Stomach (tissue), 9 donors: ENCODE data around the gene CHCHD6. TPM values are rescaled to one million over a fixed set of nuclear protein-coding genes. Genes with fewer than 3 reads are reported as not detected.

Experiments
- DNase-seq, 2 donors: peaks; one replicate each; pipeline versions ENCODE4 v3.0.0 to v3.0.0-alpha.2; 2013 to 2019
- H3K27ac ChIP-seq, 5 donors: fragments of 200-600 bp in 4 of 5; sonication (generic) in 4 of 5; one replicate each; pipeline ENCODE4 v1.5.1; 2013 to 2019; ENCODE audit warnings: mild to moderate bottlenecking in 1 of 5, moderate library complexity in 1 of 5
- H3K27me3 ChIP-seq, 3 donors: fragments of 200-600 bp; sonication (generic); one replicate each; pipeline ENCODE4 v1.5.1; 2017 to 2019; ENCODE audit warnings: mixed run types in 1 of 3
- H3K36me3 ChIP-seq, 4 donors: fragments of 200-600 bp; sonication (generic); 1 replicate in 3 of 4; 2 replicates in 1 of 4; pipeline ENCODE4 v1.5.1; 2016 to 2019
- H3K4me1 ChIP-seq, 4 donors: fragments of 200-600 bp; sonication (generic); one replicate each; pipeline ENCODE4 v1.5.1; 2016 to 2019
- H3K4me3 ChIP-seq, 4 donors: fragments of 200-600 bp; sonication (generic) in 3 of 4; one replicate each; pipeline ENCODE4 v1.5.1; 2016 to 2019; ENCODE audit warnings: mild to moderate bottlenecking in 1 of 4
- H3K9me3 ChIP-seq, 4 donors: fragments of 200-600 bp; sonication (generic); one replicate each; pipeline ENCODE4 v1.5.1; 2016 to 2019
- EP300 ChIP-seq: sonication (generic); formaldehyde crosslinking; IDR thresholded peaks from one replicate; pipeline ENCODE4 v1.6.1; 2017; ENCODE audit warnings: antibody characterized with exemption
- POLR2A ChIP-seq, 4 donors: fragments of 450-650 bp; IDR thresholded peaks; one replicate each; pipeline ENCODE4 v1.6.1; 2016; ENCODE audit warnings: antibody characterized with exemption in 4 of 4, control low read depth in 2 of 4, mild to moderate bottlenecking in 1 of 4, moderate library complexity in 1 of 4
- POLR2AphosphoS5 ChIP-seq, 3 donors: sonication (generic); formaldehyde crosslinking; IDR thresholded peaks; one replicate each; pipeline ENCODE4 v1.6.1; 2016; ENCODE audit warnings: antibody characterized with exemption in 3 of 3
- WGBS, 5 donors: extraction: QIAGEN DNeasy Blood & Tissue Kit in 3 of 5; methylation state at CpG; one replicate each; pipeline versions ENCODE4 v1.1.5 to v1.1.7; 2013 to 2018; 5-methylcytosine and 5-hydroxymethylcytosine counted together
- intact Hi-C: fragments of 100-400 bp; cut with DNase I; formaldehyde crosslinking; loops from one replicate; pipeline ENCODE4 v1.15.1; 2023; ENCODE audit warnings: low total_unique reads
- polyA plus RNA-seq, 3 donors: library from polyadenylated mRNA; stranded (reverse); fragments of 200-250 nt; gene quantifications; one replicate each; pipeline ENCODE4 v1.2.3, GENCODE V29; 2013
- total RNA-seq, 5 donors: library from RNA; depleted of rRNA; stranded (reverse); fragments of >200 nt; gene quantifications; one replicate each; pipeline versions ENCODE4 v1.1.0 to v1.2.3, GENCODE V29; 2014 to 2016
- TF ChIP-seq, protein P1 (sequence below), 7 experiments: fragments of 450-650 bp in 4 of 7; fragments of 200-600 bp in 3 of 7; sonication (generic) in 3 of 7; IDR thresholded peaks; one replicate each; pipeline ENCODE4 v1.5.1; 2016 to 2019; ENCODE audit warnings: antibody characterized with exemption in 7 of 7, control low read depth in 2 of 7, mild to moderate bottlenecking in 1 of 7
- donor health status: healthy with polysubstance abuse.
- donor health status: Bipolar disorder and iron deficiency.
- donor health status: healthy.

CHCHD6 gene
- total and polyA plus RNA-seq, 8 donors: 4.0 to 40.8 (median 11.9) TPM; not detected in 1

DNA sequence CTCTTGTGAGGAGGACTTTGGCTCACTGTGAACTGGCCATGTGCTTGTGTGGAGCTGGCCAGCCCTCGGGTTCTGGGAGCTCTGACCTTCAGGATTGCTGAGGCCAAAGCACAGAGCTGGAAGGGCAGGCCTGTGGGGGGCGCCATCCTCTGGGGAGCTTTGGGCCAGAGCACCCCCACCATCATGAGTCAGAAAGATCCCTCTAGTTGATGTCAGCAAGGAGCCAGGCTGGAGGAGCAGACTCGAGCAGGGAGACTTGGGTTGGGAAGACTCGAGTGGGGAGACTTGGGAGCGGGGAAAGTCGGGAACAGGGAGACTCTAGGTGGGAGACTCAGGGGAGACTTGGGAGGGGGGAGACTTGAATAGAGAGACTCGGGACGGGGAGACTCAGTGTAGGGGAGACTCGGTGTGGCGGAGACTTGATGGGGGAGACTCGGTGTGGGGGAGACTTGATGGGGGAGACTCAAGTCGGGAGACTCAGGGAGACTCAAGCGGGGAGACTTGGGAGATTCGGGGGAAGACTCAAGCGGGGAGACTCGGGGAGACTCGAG is 241.2 kb downstream of the CHCHD6 start:
- 88 to 91% (median 89%) methylated on average over 17 of the region's 17 CpGs for WGBS, 5 donors
- DNase-seq: no peak

DNA sequence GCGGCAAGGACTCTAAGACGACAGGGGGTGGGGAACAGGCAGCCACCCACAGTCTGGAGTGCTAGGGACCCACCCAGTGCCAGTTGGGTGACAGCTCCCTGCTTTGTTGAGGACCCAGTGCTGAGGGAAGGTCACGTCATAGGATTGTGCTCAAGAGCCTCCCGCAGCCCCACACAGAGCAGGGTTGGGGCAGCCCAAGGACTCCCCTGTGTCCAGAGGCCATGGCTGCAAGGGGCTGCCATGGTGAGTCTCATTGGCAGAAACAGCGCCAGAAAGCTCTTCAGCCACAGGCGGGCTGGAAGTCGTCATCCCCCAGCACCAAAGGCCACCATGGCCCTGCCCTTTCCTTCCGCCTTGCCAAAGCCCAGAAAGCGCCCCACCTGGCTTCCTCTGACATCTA is 241.9 kb downstream of the CHCHD6 start:
- no peak for TF ChIP-seq POLR2AphosphoS5 (IDR thresholded peaks at IDR 0.05)
- TF ChIP-seq, protein P1, sequence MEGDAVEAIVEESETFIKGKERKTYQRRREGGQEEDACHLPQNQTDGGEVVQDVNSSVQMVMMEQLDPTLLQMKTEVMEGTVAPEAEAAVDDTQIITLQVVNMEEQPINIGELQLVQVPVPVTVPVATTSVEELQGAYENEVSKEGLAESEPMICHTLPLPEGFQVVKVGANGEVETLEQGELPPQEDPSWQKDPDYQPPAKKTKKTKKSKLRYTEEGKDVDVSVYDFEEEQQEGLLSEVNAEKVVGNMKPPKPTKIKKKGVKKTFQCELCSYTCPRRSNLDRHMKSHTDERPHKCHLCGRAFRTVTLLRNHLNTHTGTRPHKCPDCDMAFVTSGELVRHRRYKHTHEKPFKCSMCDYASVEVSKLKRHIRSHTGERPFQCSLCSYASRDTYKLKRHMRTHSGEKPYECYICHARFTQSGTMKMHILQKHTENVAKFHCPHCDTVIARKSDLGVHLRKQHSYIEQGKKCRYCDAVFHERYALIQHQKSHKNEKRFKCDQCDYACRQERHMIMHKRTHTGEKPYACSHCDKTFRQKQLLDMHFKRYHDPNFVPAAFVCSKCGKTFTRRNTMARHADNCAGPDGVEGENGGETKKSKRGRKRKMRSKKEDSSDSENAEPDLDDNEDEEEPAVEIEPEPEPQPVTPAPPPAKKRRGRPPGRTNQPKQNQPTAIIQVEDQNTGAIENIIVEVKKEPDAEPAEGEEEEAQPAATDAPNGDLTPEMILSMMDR (IDR thresholded peaks at IDR 0.05): no peak
- TF ChIP-seq EP300: no peak
- TF ChIP-seq POLR2A (IDR thresholded peaks at IDR 0.05): no peak
- no peak for DNase-seq
- no peaks in the 10 kb centered on the region for H3K27me3 ChIP-seq
- H3K36me3 ChIP-seq: peaks cover 0 to 25% (median 4%) of the 10 kb centered on the region in 4 donors
- no peaks in the 10 kb centered on the region for H3K9me3 ChIP-seq
- no peak overlapping the region for H3K4me3 ChIP-seq
- intact Hi-C loops: no loop called here
- H3K4me1 ChIP-seq: no peaks in the 10 kb centered on the region
- H3K27ac ChIP-seq: no peak overlapping the region
- 94 to 97% (median 95%) methylated on average over 5 to 9 of the region's 9 CpGs for WGBS, 5 donors

More for the DNA sequence above, 241.2 kb downstream of the CHCHD6 start:
- intact Hi-C loops: no loop called here
- H3K4me3 ChIP-seq: no peak overlapping the region
- H3K36me3 ChIP-seq: peaks cover 0 to 25% (median 4%) of the 10 kb centered on the region in 4 donors
- H3K9me3 ChIP-seq: no peaks in the 10 kb centered on the region
- no peaks in the 10 kb centered on the region for H3K27me3 ChIP-seq
- no peak overlapping the region for H3K27ac ChIP-seq
- H3K4me1 ChIP-seq: no peaks in the 10 kb centered on the region
- TF ChIP-seq EP300 (no peak), POLR2A (IDR thresholded peaks at IDR 0.05) (no peak), POLR2AphosphoS5 (IDR thresholded peaks at IDR 0.05) (no peak)
- TF ChIP-seq, protein P1 (IDR thresholded peaks at IDR 0.05): no peak

DNA sequence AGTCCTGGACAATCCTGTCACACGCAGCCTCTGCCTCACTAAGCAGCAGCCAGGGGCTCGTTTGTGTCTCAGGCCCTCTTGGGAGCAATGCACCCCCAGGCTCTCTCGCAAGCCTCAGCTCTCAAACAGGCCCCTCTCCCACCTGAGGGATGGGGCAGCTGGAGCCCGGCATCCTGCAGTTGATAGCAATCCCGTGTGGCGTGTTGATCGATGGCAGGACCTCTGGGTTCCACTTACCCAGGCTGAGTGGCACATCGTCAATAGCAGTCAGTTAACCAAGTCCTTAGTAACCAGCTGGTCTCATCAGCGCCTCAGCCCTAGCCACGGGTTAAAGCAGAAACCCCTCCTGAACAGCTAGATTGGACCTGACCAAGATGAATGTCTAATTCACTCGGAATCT is 242.4 kb downstream of the CHCHD6 start:
- no peak for DNase-seq
- WGBS, 5 donors: 88 to 92% (median 91%) methylated on average over 11 of the region's 11 CpGs
- intact Hi-C loops: no loop called here

DNA sequence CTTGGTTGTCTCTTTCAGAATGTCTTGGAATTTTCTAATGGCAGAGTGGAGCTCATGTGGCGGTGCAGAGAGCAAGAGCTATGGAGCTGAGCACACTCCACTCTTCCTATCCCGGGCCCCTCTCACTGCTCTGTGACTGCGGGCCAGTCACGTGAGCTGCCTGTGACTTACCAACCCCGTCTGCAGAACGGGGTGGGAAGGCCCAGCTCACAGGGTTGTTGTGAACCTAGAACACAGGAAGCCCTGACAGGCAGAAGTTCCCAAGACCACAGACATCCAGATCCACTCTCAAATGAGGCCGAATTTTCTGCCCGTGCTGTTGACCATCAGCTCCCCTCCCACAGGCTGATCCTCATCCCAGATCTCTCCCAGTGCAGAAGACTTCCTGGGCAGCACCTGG is 243.4 kb downstream of the CHCHD6 start:
- no peak overlapping the region for H3K27ac ChIP-seq
- DNase-seq: no peak
- TF ChIP-seq EP300 (no peak), POLR2AphosphoS5 (IDR thresholded peaks at IDR 0.05) (no peak)
- TF ChIP-seq, protein P1 (IDR thresholded peaks at IDR 0.05): no peak
- no peak overlapping the region for H3K4me3 ChIP-seq
- intact Hi-C loops: no loop called here
- H3K27me3 ChIP-seq: no peaks in the 10 kb centered on the region
- peaks cover 0 to 25% (median 4%) of the 10 kb centered on the region in 4 donors for H3K36me3 ChIP-seq
- WGBS, 5 donors: 51 to 78% (median 70%) methylated on average over 5 to 8 of the region's 8 CpGs
- H3K4me1 ChIP-seq: no peaks in the 10 kb centered on the region
- no peaks in the 10 kb centered on the region for H3K9me3 ChIP-seq

More for the DNA sequence above, 242.4 kb downstream of the CHCHD6 start:
- H3K27ac ChIP-seq: no peak overlapping the region
- H3K36me3 ChIP-seq: peaks cover 0 to 25% (median 4%) of the 10 kb centered on the region in 4 donors
- no peak overlapping the region for H3K4me3 ChIP-seq
- no peaks in the 10 kb centered on the region for H3K27me3 ChIP-seq
- TF ChIP-seq, protein P1 (IDR thresholded peaks at IDR 0.05): no peak
- TF ChIP-seq EP300: no peak
- no peak for TF ChIP-seq POLR2A (IDR thresholded peaks at IDR 0.05)
- TF ChIP-seq POLR2AphosphoS5 (IDR thresholded peaks at IDR 0.05): no peak
- H3K9me3 ChIP-seq: no peaks in the 10 kb centered on the region
- no peaks in the 10 kb centered on the region for H3K4me1 ChIP-seq
